ENCODE results near the gene RANBP3. TPM values are rescaled to one million over a fixed set of nuclear protein-coding genes. Genes with fewer than 3 reads are reported as not detected.
"Not testable (repeated sequence)": the region's sequence is repeated elsewhere in the genome, so short reads cannot be mapped to it uniquely, and the experiment has no call there.

RANBP3 gene
- total RNA-seq, 1 donor from 2014 or later, result 77.8 TPM

DNA sequence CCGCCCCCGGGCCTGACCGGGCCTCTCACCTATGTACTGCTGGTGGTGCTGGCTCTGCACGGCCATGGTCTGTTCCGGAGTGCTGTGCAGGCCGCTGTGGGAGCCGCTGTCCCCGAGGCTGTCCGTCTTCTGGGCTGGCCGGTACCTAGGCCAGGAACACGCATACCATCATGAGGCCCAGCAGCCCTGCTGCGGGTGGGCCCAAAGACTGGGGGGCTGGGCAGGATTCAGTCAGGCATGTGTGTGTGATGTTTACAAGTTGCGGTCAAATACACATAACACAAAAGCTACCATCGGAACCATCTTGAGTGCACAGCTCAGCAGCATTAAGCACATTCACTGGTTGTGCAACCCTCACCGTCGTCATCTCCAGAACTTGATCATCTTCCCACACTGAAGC is 32.2 kb upstream of the RANBP3 start:
- Histone ChIP-seq H4K20me1 (ENCODE audit: low read depth) (no peaks in the 10 kb centered on the region), H3K9me3 (ENCODE audit: low read depth) (no peaks in the 10 kb centered on the region), H3K4me3 (no peak overlapping the region), H2AFZ (replicated peaks) (no peak overlapping the region), H3K9ac (no peak overlapping the region), H3K79me2 (ENCODE audit: low read depth) (no peaks in the 10 kb centered on the region), H3K4me2 (no peak overlapping the region), H3K4me1 (no peaks in the 10 kb centered on the region), H3F3A (ENCODE audit: low read depth) (no peaks in the 10 kb centered on the region), H3K36me3 (no peaks in the 10 kb centered on the region), H3K27me3 (no peaks in the 10 kb centered on the region), H3K27ac (no peak overlapping the region)
- Mint-ChIP-seq H3K36me3 (peaks cover 16% of the 10 kb centered on the region), H3K4me1 (peaks cover 15% of the 10 kb centered on the region), H3K9me3 (no peaks in the 10 kb centered on the region), H3K27ac (no peak overlapping the region), H3K27me3 (ENCODE audit: insufficient read depth, low read depth) (peaks cover 4% of the 10 kb centered on the region), H3K4me3 (no peak overlapping the region)
- DNase-seq (ENCODE audit: low spot score), result no peak
- TF ChIP-seq EZH2 (IDR thresholded peaks at IDR 0.05) (no peak), EZH2phosphoT487 (IDR thresholded peaks at IDR 0.05) (no peak)
- TF ChIP-seq, protein P1, sequence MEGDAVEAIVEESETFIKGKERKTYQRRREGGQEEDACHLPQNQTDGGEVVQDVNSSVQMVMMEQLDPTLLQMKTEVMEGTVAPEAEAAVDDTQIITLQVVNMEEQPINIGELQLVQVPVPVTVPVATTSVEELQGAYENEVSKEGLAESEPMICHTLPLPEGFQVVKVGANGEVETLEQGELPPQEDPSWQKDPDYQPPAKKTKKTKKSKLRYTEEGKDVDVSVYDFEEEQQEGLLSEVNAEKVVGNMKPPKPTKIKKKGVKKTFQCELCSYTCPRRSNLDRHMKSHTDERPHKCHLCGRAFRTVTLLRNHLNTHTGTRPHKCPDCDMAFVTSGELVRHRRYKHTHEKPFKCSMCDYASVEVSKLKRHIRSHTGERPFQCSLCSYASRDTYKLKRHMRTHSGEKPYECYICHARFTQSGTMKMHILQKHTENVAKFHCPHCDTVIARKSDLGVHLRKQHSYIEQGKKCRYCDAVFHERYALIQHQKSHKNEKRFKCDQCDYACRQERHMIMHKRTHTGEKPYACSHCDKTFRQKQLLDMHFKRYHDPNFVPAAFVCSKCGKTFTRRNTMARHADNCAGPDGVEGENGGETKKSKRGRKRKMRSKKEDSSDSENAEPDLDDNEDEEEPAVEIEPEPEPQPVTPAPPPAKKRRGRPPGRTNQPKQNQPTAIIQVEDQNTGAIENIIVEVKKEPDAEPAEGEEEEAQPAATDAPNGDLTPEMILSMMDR (IDR thresholded peaks at IDR 0.05), result no peak

DNA sequence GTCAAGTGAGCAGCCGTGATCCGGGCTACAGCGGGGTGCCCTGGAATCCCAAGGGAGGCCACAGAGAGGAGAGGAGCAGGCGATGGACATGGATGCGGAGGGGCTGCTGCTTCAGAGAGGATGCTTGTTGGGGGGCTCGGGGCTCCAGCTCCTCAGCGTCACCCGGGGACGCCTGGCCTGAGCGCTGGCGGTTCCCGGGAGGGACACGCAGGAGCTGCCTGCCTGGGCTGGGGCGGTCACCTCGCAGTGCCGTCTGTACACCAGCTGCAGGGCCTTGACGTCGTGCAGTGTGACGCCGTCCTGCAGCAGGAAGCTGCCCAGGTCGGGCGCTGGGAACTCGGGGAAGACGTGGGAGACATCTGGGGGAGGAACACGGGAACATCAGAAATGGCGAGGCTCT is 29.9 kb upstream of the RANBP3 start:
- Histone ChIP-seq H3K9ac (no peak overlapping the region), H4K20me1 (ENCODE audit: low read depth) (no peaks in the 10 kb centered on the region), H3K27me3 (no peaks in the 10 kb centered on the region), H3K79me2 (ENCODE audit: low read depth) (no peaks in the 10 kb centered on the region), H3K9me3 (ENCODE audit: low read depth) (no peaks in the 10 kb centered on the region), H3K36me3 (no peaks in the 10 kb centered on the region), H3K27ac (no peak overlapping the region), H3K4me1 (no peaks in the 10 kb centered on the region), H2AFZ (replicated peaks) (no peak overlapping the region), H3K4me3 (no peak overlapping the region), H3F3A (ENCODE audit: low read depth) (no peaks in the 10 kb centered on the region), H3K4me2 (no peak overlapping the region)
- no peak overlapping the region for H3K27ac Mint-ChIP-seq
- DNase-seq (ENCODE audit: low spot score), result no peak
- H3K27me3 Mint-ChIP-seq (ENCODE audit: insufficient read depth, low read depth), result peaks cover 4% of the 10 kb centered on the region
- H3K9me3 Mint-ChIP-seq, result no peaks in the 10 kb centered on the region
- no peak overlapping the region for H3K4me3 Mint-ChIP-seq
- TF ChIP-seq EZH2phosphoT487 (IDR thresholded peaks at IDR 0.05), result no peak
- TF ChIP-seq, protein P1 (IDR thresholded peaks at IDR 0.05), result no peak
- TF ChIP-seq EZH2 (IDR thresholded peaks at IDR 0.05), result no peak
- peaks cover 6% of the 10 kb centered on the region for H3K4me1 Mint-ChIP-seq
- peaks cover 20% of the 10 kb centered on the region for H3K36me3 Mint-ChIP-seq

DNA sequence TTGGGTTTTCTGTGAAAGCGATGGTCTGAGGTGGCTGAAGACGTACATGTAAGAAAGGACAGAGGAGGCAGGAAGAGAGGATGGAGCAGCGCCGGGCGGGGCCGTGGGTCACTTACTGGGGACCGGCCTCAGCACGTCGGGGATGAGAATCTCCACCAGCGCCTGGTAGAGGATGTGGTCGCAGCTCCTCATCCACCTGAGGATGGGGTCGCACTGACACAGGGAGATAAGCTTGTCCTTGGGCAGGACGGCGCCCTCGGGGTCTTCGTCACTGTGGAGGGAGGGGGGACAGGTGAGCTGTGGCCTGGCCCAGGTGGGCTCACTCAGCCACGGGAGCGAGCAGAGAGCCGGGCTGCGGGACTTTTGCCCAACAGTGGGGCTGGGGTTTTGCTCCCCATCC is 29.0 kb upstream of the RANBP3 start:
- H3K9me3 ChIP-seq (ENCODE audit: low read depth), result no peaks in the 10 kb centered on the region
- no peak overlapping the region for H3K4me3 ChIP-seq
- TF ChIP-seq EZH2phosphoT487 (IDR thresholded peaks at IDR 0.05), result no peak
- TF ChIP-seq EZH2 (IDR thresholded peaks at IDR 0.05), result no peak
- TF ChIP-seq, protein P1 (IDR thresholded peaks at IDR 0.05), result no peak
- H3K9me3 Mint-ChIP-seq, result no peaks in the 10 kb centered on the region
- H3F3A ChIP-seq (ENCODE audit: low read depth), result no peaks in the 10 kb centered on the region
- H3K9ac ChIP-seq, result no peak overlapping the region
- no peak overlapping the region for H3K27ac Mint-ChIP-seq
- no peaks in the 10 kb centered on the region for H3K4me1 ChIP-seq
- no peaks in the 10 kb centered on the region for H4K20me1 ChIP-seq (ENCODE audit: low read depth)
- no peak for DNase-seq (ENCODE audit: low spot score)
- peaks cover 4% of the 10 kb centered on the region for H3K27me3 Mint-ChIP-seq (ENCODE audit: insufficient read depth, low read depth)
- H2AFZ ChIP-seq (replicated peaks), result no peak overlapping the region
- H3K36me3 ChIP-seq, result no peaks in the 10 kb centered on the region
- no peaks in the 10 kb centered on the region for H3K27me3 ChIP-seq
- no peak overlapping the region for H3K4me2 ChIP-seq
- H3K79me2 ChIP-seq (ENCODE audit: low read depth), result no peaks in the 10 kb centered on the region
- peaks cover 19% of the 10 kb centered on the region for H3K36me3 Mint-ChIP-seq
- peaks cover under 1% of the 10 kb centered on the region for H3K4me1 Mint-ChIP-seq
- no peak overlapping the region for H3K27ac ChIP-seq
- H3K4me3 Mint-ChIP-seq, result no peak overlapping the region

DNA sequence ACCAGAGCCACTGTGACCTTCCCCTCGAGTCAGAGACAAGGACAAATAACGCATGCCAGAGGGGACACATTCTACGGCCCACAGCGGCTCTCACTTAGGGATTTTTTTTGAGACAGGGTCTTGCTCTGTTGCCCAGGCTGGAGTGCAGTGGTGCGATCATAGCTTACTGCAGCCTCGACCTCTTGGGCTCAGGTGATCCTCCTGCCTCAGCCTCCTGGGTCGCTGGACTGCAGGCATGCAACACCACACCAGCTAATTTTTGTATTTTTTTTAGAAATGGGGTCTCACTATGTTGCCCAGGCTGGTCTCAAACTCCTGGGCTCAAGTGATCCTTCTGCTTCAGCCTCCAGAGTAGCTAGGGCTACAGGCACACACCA is 28.1 kb upstream of the RANBP3 start:
- peaks cover 21% of the 10 kb centered on the region for H3K36me3 Mint-ChIP-seq
- H3K36me3 ChIP-seq; H3K27me3 ChIP-seq; H3K4me1 ChIP-seq; H3K27ac Mint-ChIP-seq; H3K79me2 ChIP-seq (ENCODE audit: low read depth); H3K4me2 ChIP-seq; H3K4me3 Mint-ChIP-seq; H3K9me3 ChIP-seq (ENCODE audit: low read depth); H3K4me1 Mint-ChIP-seq; H3K4me3 ChIP-seq; H3K9ac ChIP-seq; H3K27me3 Mint-ChIP-seq (ENCODE audit: insufficient read depth, low read depth); H3K27ac ChIP-seq; H4K20me1 ChIP-seq (ENCODE audit: low read depth); H2AFZ ChIP-seq (replicated peaks); H3K9me3 Mint-ChIP-seq; H3F3A ChIP-seq (ENCODE audit: low read depth); DNase-seq (ENCODE audit: low spot score): not testable (repeated sequence)

Measured in neural progenitor cell (in vitro differentiated cells).